Heart right ventricle (tissue), 16 donors: Measurements from ENCODE around the gene MPRIP. TPM values are rescaled to one million over a fixed set of nuclear protein-coding genes. Genes with fewer than 3 reads are reported as not detected.

ENCODE experiments used
- ATAC-seq, 8 donors: fragments of 200-7000 bp; cut with Tn5 transposase; one replicate each; pipeline ENCODE4 v1.9.1; 2020; ENCODE audit warnings: mild to moderate bottlenecking in 8 of 8, moderate library complexity in 8 of 8, moderate number of reproducible peaks in 1 of 8
- DNase-seq, 2 donors: peaks; one replicate each; pipeline ENCODE4 v3.0.0-alpha.2; 2020
- H3K27ac ChIP-seq, 10 donors: fragments of 200-600 bp; sonication (generic) in 2 of 10; one replicate each; pipeline versions ENCODE4 v1.5.0 to v1.8.0; 2020 to 2022; ENCODE audit warnings: mild to moderate bottlenecking in 3 of 10
- H3K27me3 ChIP-seq, 7 donors: fragments of 200-600 bp; one replicate each; pipeline ENCODE4 v1.8.0; 2021 to 2022; ENCODE audit warnings: mild to moderate bottlenecking in 2 of 7
- H3K36me3 ChIP-seq, 9 donors: fragments of 200-600 bp; sonication (generic) in 1 of 9; one replicate each; pipeline versions ENCODE4 v1.5.0 to v1.8.0; 2020 to 2022; ENCODE audit warnings: mild to moderate bottlenecking in 2 of 9
- H3K4me1 ChIP-seq, 9 donors: fragments of 200-600 bp; sonication (generic) in 1 of 9; one replicate each; pipeline versions ENCODE4 v1.5.0 to v1.8.0; 2020 to 2022; ENCODE audit warnings: mild to moderate bottlenecking in 4 of 9
- H3K4me3 ChIP-seq, 10 donors: fragments of 200-600 bp; sonication (generic) in 2 of 10; one replicate each; pipeline versions ENCODE4 v1.5.0 to v1.8.0; 2020 to 2022; ENCODE audit warnings: mild to moderate bottlenecking in 7 of 10, moderate library complexity in 2 of 10
- H3K9me3 ChIP-seq, 11 donors: fragments of 200-600 bp in 10 of 11; sonication (generic) in 2 of 11; one replicate each; pipeline versions ENCODE4 v1.5.0 to v1.8.0; 2013 to 2022; ENCODE audit warnings: mild to moderate bottlenecking in 2 of 11, control low read depth in 1 of 11, moderate library complexity in 1 of 11
- WGBS, 2 donors: extraction: QIAGEN DNeasy Blood & Tissue Kit; methylation state at CpG; one replicate each; pipeline ENCODE4 v1.1.7; 2013; ENCODE audit warnings: inconsistent platforms in 1 of 2; 5-methylcytosine and 5-hydroxymethylcytosine counted together
- intact Hi-C, 10 donors: fragments of 100-400 bp; cut with DNase I; formaldehyde crosslinking; loops; one replicate each; pipeline versions ENCODE4 v1.11.1 to v1.14.2; 2022
- polyA plus RNA-seq, 2 donors: library from polyadenylated mRNA; stranded (reverse); fragments of 200-250 nt; gene quantifications; one replicate each; pipeline ENCODE4 v1.2.3, GENCODE V29; 2013
- total RNA-seq, 10 donors: library from RNA; stranded (reverse); fragmentation: NEBNext Ultra II Directional in 3 of 10; extraction: Animal tissue kit (Norgen Biotek cat#: 25700) in 3 of 10; gene quantifications; one replicate each; pipeline versions ENCODE4 v1.2.1 to v1.2.4, GENCODE V29; 2021 to 2023
- TF ChIP-seq, protein P1 (sequence below), 9 donors: fragments of 200-600 bp; sonication (generic) in 2 of 9; IDR thresholded peaks; one replicate each; pipeline versions ENCODE4 v1.5.0 to v1.8.0; 2021 to 2022; ENCODE audit warnings: antibody characterized with exemption in 9 of 9, mild to moderate bottlenecking in 5 of 9, moderate library complexity in 1 of 9
- donor health status: Arrhythmogenic right ventricular cardiomyopathy.
- donor health status: ischemic (EF 13 %, LVEDD 7.1; RV severe dilation, severe dysfunction).
- donor health status: healthy with polysubstance abuse.
- donor health status: DM: no; HTN: yes; CAD: no.
- donor health status: DM: no; HTN: no; CAD: no.
- donor health status: ischemic (EF 25% LVEDD 6.9; RV normal size, moderate dysfunction).
- donor health status: ischemic (EF 25% LVEDD 5.7; RV mildly dilated, moderate dysfunction).
- donor health status: healthy.
- donor health status: DM: yes; HTN: yes; CAD: no.
- donor health status: Ischemic cardiomyopathy.
- donor health status: ischemic (EF 35%, LVEDD 5.7; RV mildly dilated, moderate dysfunction).
- donor health status: nonischemic (EF 11% LVEDD 7.7; RV severe dilation, severe dysfunction).
- donor health status: DM: yes; HTN: yes; CAD: no.
- donor health status: PGD.
- donor health status: ischemic (EF 29% LVEDD 5.4; RV normal size, mild dysfunction).
- donor health status: nonischemic (EF 23%, LVEDD 6.1; RV moderate dilation, normal function).

Gene MPRIP
- total and polyA plus RNA-seq, 12 donors: 225 to 409 (median 321) TPM

DNA sequence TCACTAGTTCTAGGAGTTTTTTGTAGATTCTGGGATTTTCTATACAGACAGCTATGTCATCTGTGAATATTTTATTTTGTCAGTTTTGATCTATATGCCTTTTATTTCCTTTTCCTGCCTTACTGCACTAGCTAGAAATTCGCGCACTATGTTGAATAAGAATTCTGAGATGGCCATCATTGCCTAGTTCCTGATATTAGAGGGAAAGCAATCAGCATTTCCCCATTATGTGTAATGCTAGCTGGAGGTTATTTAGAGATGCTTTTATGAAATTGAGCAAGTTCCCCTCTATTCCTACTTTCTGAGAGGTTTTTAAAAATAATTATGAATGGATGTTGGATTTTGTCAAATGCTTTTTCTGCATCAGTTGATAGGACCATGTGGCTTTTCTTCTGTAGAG lies 23.8 kb downstream of the MPRIP start:
- TF ChIP-seq, protein P1, sequence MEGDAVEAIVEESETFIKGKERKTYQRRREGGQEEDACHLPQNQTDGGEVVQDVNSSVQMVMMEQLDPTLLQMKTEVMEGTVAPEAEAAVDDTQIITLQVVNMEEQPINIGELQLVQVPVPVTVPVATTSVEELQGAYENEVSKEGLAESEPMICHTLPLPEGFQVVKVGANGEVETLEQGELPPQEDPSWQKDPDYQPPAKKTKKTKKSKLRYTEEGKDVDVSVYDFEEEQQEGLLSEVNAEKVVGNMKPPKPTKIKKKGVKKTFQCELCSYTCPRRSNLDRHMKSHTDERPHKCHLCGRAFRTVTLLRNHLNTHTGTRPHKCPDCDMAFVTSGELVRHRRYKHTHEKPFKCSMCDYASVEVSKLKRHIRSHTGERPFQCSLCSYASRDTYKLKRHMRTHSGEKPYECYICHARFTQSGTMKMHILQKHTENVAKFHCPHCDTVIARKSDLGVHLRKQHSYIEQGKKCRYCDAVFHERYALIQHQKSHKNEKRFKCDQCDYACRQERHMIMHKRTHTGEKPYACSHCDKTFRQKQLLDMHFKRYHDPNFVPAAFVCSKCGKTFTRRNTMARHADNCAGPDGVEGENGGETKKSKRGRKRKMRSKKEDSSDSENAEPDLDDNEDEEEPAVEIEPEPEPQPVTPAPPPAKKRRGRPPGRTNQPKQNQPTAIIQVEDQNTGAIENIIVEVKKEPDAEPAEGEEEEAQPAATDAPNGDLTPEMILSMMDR (IDR thresholded peaks at IDR 0.05): no peak
- ATAC-seq (no peak), DNase-seq (no peak)
- H3K4me3 ChIP-seq: no peak overlapping the region
- H3K9me3 ChIP-seq: peaks cover 0 to 8% (median 0%) of the 10 kb centered on the region in 11 donors
- peaks cover 0 to 9% (median 0%) of the 10 kb centered on the region in 9 donors for H3K36me3 ChIP-seq
- peak overlapping the region in 1 of 10 donors; percentile 3 for H3K27ac ChIP-seq
- WGBS, 2 donors: 79 to 81% methylated on average over 2 of the region's 2 CpGs
- H3K27me3 ChIP-seq: no peaks in the 10 kb centered on the region
- intact Hi-C loops: no loop called here
- H3K4me1 ChIP-seq: peaks cover 15 to 87% (median 65%) of the 10 kb centered on the region in 9 donors

DNA sequence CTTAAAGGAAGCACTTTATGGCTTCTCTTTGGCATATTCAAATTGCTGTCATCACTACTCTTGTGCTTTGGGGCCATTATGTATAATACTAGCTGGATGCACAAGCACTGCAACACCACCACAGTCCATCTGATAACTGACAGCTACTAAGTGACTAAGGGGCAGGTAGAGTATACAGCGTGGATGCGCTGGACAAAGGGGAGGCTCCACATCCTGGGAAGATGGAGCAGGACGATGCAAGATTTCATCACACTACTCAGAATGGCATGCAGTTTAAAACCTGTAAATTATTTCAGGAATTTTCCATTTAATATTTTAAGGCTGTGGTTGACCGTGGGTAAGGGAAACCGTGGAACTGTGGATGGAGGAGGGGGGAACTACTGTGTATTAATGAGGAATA lies 25.0 kb downstream of the MPRIP start:
- TF ChIP-seq, protein P1 (IDR thresholded peaks at IDR 0.05): no peak
- no peak overlapping the region for H3K4me3 ChIP-seq
- H3K9me3 ChIP-seq: peaks cover 0 to 8% (median 0%) of the 10 kb centered on the region in 11 donors
- intact Hi-C loops: no loop called here
- DNase-seq (no peak), ATAC-seq (no peak)
- peak overlapping the region in 1 of 10 donors; percentile 16 for H3K27ac ChIP-seq
- peaks cover 0 to 9% (median 0%) of the 10 kb centered on the region in 9 donors for H3K36me3 ChIP-seq
- 78 to 84% methylated on average over 5 of the region's 5 CpGs for WGBS, 2 donors
- H3K27me3 ChIP-seq: no peaks in the 10 kb centered on the region
- peaks cover 16 to 87% (median 54%) of the 10 kb centered on the region in 9 donors for H3K4me1 ChIP-seq

DNA sequence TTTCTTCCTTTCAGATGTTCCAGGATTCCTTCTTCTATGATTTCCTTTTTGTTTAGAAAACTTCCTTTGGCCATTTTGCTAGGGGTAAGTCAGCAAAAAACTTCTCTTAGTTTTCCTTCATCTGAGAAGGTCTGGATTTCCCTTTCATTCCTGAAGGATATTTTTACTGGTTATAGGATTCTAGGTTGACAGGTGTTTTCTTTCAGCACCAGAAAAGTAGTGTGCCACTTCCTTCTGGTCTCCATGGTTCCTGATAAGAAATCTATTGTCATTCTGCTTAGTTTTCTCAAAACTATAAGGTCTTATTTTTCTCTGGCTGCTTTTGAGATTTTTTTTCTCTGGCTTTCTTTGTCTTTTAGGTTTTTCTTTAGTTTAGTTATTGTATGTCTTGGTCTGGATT lies 27.6 kb downstream of the MPRIP start:
- peaks cover 29 to 87% (median 56%) of the 10 kb centered on the region in 9 donors for H3K4me1 ChIP-seq
- DNase-seq (no peak), ATAC-seq (no peak)
- no peak overlapping the region for H3K4me3 ChIP-seq
- H3K27me3 ChIP-seq: no peaks in the 10 kb centered on the region
- intact Hi-C loops: no loop called here
- H3K27ac ChIP-seq: no peak overlapping the region
- peaks cover 0 to 8% (median 0%) of the 10 kb centered on the region in 11 donors for H3K9me3 ChIP-seq
- H3K36me3 ChIP-seq: peaks cover 0 to 16% (median 0%) of the 10 kb centered on the region in 9 donors
- TF ChIP-seq, protein P1 (IDR thresholded peaks at IDR 0.05): no peak

DNA sequence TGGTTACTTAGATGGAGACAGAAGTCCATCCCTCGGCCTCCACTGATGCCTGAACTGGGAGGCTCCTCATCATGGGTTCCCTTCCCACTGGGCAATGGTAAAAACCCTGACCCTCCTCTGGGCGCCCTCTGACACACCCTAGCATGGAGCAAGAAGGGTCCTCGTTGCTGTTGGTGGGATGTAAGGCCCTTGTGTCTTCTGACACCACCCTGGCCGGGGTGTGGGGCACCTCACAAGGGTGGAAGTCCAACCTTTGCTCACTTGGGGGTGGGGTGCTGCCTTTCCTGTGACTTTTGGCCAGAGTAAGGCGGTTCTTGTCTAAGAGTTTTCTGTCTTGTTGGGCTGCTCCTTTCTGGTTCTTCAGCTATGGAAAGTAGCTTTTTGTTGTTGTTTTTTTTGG lies 28.7 kb downstream of the MPRIP start:
- H3K36me3 ChIP-seq: peaks cover 0 to 17% (median 0%) of the 10 kb centered on the region in 9 donors
- TF ChIP-seq, protein P1 (IDR thresholded peaks at IDR 0.05): no peak
- 75 to 77% methylated on average over 5 of the region's 5 CpGs for WGBS, 2 donors
- no peak overlapping the region for H3K27ac ChIP-seq
- intact Hi-C loops: no loop called here
- ATAC-seq (no peak), DNase-seq (no peak)
- H3K9me3 ChIP-seq: peaks cover 0 to 8% (median 0%) of the 10 kb centered on the region in 11 donors
- H3K27me3 ChIP-seq: no peaks in the 10 kb centered on the region
- no peak overlapping the region for H3K4me3 ChIP-seq
- peaks cover 37 to 87% (median 56%) of the 10 kb centered on the region in 9 donors for H3K4me1 ChIP-seq
